ENCODE results near the gene UBE2F. TPM values are rescaled to one million over a fixed set of nuclear protein-coding genes. Genes with fewer than 3 reads are reported as not detected.

Gene UBE2F
- total and polyA plus RNA-seq, 2 experiments from 2014 or later = 52.8 to 66.7 TPM

- WGBS (ENCODE audit: low lambda C conversion rate, missing lambda C conversion rate) = 85% methylated on average over 3 of the region's 3 CpGs
Observed at GRCh38 chr2:237932731-237933131, 34.1 kb upstream of the UBE2F start.

GRCh38 chr2:237934186-237934585 lies 32.6 kb upstream of the UBE2F start:
- Histone ChIP-seq H3K9me3 (ENCODE audit: low read depth) (no peaks in the 10 kb centered on the region), H4K20me1 (ENCODE audit: insufficient read depth, poor library complexity, severe bottlenecking) (no peaks in the 10 kb centered on the region), H2AFZ (no peak overlapping the region), H3K4me2 (no peak overlapping the region), H3K36me3 (replicated peaks; ENCODE audit: insufficient read depth, low read depth) (no peaks in the 10 kb centered on the region), H3K4me1 (ENCODE audit: insufficient read depth) (no peaks in the 10 kb centered on the region), H3K9me2 (replicated peaks; ENCODE audit: insufficient read depth) (no peaks in the 10 kb centered on the region), H3K27ac (no peak overlapping the region), H3K79me2 (no peaks in the 10 kb centered on the region), H3K4me3 (no peak overlapping the region), H3K27me3 (no peaks in the 10 kb centered on the region)
- WGBS (ENCODE audit: low lambda C conversion rate, missing lambda C conversion rate) = 86% methylated on average over 5 of the region's 5 CpGs
- TF ChIP-seq CTCF (IDR thresholded peaks at IDR 0.05; ENCODE audit: poor library complexity) (no peak), EZH2phosphoT487 (IDR thresholded peaks at IDR 0.05; ENCODE audit: low read depth, severe bottlenecking, unreplicated experiment) (no peak)
- DNase-seq (ENCODE audit: low spot score) = no peak

More at GRCh38 chr2:237932731-237933131, 34.1 kb upstream of the UBE2F start:
- TF ChIP-seq EZH2phosphoT487 (IDR thresholded peaks at IDR 0.05; ENCODE audit: low read depth, severe bottlenecking, unreplicated experiment) (no peak), EZH2 (IDR thresholded peaks at IDR 0.05; ENCODE audit: borderline replicate concordance) (no peak), CTCF (IDR thresholded peaks at IDR 0.05; ENCODE audit: poor library complexity) (no peak)
- Histone ChIP-seq H3K27me3 (no peaks in the 10 kb centered on the region), H4K20me1 (ENCODE audit: insufficient read depth, poor library complexity, severe bottlenecking) (no peaks in the 10 kb centered on the region), H3K9me2 (replicated peaks; ENCODE audit: insufficient read depth) (no peaks in the 10 kb centered on the region), H3K4me2 (no peak overlapping the region), H2AFZ (no peak overlapping the region), H3K27ac (no peak overlapping the region), H3K36me3 (replicated peaks; ENCODE audit: insufficient read depth, low read depth) (no peaks in the 10 kb centered on the region), H3K9me3 (ENCODE audit: low read depth) (no peaks in the 10 kb centered on the region), H3K4me1 (ENCODE audit: insufficient read depth) (no peaks in the 10 kb centered on the region), H3K4me3 (no peak overlapping the region), H3K79me2 (no peaks in the 10 kb centered on the region)
- DNase-seq (ENCODE audit: low spot score) = no peak

- Histone ChIP-seq H3K4me1 (ENCODE audit: insufficient read depth) (no peaks in the 10 kb centered on the region), H3K27ac (no peak overlapping the region), H4K20me1 (ENCODE audit: insufficient read depth, poor library complexity, severe bottlenecking) (no peaks in the 10 kb centered on the region), H3K4me3 (no peak overlapping the region), H3K36me3 (replicated peaks; ENCODE audit: insufficient read depth, low read depth) (no peaks in the 10 kb centered on the region), H3K9me2 (replicated peaks; ENCODE audit: insufficient read depth) (no peaks in the 10 kb centered on the region), H2AFZ (no peak overlapping the region), H3K27me3 (no peaks in the 10 kb centered on the region), H3K79me2 (no peaks in the 10 kb centered on the region), H3K9me3 (ENCODE audit: low read depth) (no peaks in the 10 kb centered on the region), H3K4me2 (no peak overlapping the region)
- no peak for DNase-seq (ENCODE audit: low spot score)
- no peak for TF ChIP-seq EZH2phosphoT487 (IDR thresholded peaks at IDR 0.05; ENCODE audit: low read depth, severe bottlenecking, unreplicated experiment)
- no peak for TF ChIP-seq CTCF (IDR thresholded peaks at IDR 0.05; ENCODE audit: poor library complexity)
- TF ChIP-seq EZH2 (IDR thresholded peaks at IDR 0.05; ENCODE audit: borderline replicate concordance) = no peak
- WGBS (ENCODE audit: low lambda C conversion rate, missing lambda C conversion rate) = 91% methylated on average over 11 of the region's 11 CpGs
Observed at GRCh38 chr2:237935740-237936452, 30.9 kb upstream of the UBE2F start.
